Immature natural killer cell (primary cell): ENCODE data around the gene IRF2BPL. TPM values are rescaled to one million over a fixed set of nuclear protein-coding genes. Genes with fewer than 3 reads are reported as not detected.

Experiments
- DNase-seq, 3 donors: peaks; one replicate each; pipeline ENCODE4 v3.0.0; 2022; ENCODE audit warnings: mixed read lengths in 1 of 3
- H3K27ac Mint-ChIP-seq, 6 donors: one replicate each; pipeline ENCODE4 v1.8.0; 2020; ENCODE audit warnings: mixed read lengths in 6 of 6, mild to moderate bottlenecking in 5 of 6, inconsistent platforms in 4 of 6, moderate library complexity in 3 of 6
- H3K27me3 Mint-ChIP-seq, 3 donors: one replicate each; pipeline ENCODE4 v1.8.0; 2020 to 2021; ENCODE audit warnings: low read depth in 3 of 3, mild to moderate bottlenecking in 3 of 3, mixed read lengths in 3 of 3, moderate library complexity in 3 of 3, inconsistent platforms in 1 of 3
- H3K36me3 Mint-ChIP-seq, 3 donors: one replicate each; pipeline ENCODE4 v1.8.0; 2020; ENCODE audit warnings: mixed read lengths in 3 of 3, inconsistent platforms in 2 of 3, mild to moderate bottlenecking in 2 of 3
- H3K4me1 Mint-ChIP-seq, 2 donors: one replicate each; pipeline ENCODE4 v1.8.0; 2020; ENCODE audit warnings: inconsistent platforms in 2 of 2, mild to moderate bottlenecking in 2 of 2, mixed read lengths in 2 of 2, moderate library complexity in 1 of 2
- H3K4me3 Mint-ChIP-seq, 5 donors: one replicate each; pipeline ENCODE4 v1.8.0; 2020; ENCODE audit warnings: mild to moderate bottlenecking in 5 of 5, mixed read lengths in 5 of 5, inconsistent platforms in 3 of 5, moderate library complexity in 3 of 5
- H3K9me3 Mint-ChIP-seq, 6 donors: one replicate each; pipeline ENCODE4 v1.8.0; 2020; ENCODE audit warnings: mild to moderate bottlenecking in 6 of 6, mixed read lengths in 6 of 6, inconsistent platforms in 4 of 6, moderate library complexity in 3 of 6
- polyA plus RNA-seq, 3 donors: library from polyadenylated mRNA; unstranded; fragments of 300-500 nt; fragmentation: Illumina TruSeq; gene quantifications; one replicate each; pipeline ENCODE4 v1.2.3, GENCODE V29; 2021

The IRF2BPL gene
- polyA plus RNA-seq, result 10 to 100 TPM in 1 of 3 donors, 1 to 10 TPM in 2; 3.5 to 11.1 (median 3.6) TPM

- Mint-ChIP-seq H3K36me3 (peaks cover 4 to 9% (median 7%) of the 10 kb centered on the region in 3 donors), H3K27me3 (peaks cover 22 to 35% (median 24%) of the 10 kb centered on the region in 3 donors), H3K4me3 (peak within 1 kb of the TSS; percentile 87 to 97 (median 91)), H3K9me3 (no peaks in the 10 kb centered on the region), H3K27ac (peak within 1 kb of the TSS; percentile 89 to 98 (median 98)), H3K4me1 (peaks cover 58 to 66% of the 10 kb centered on the region in 2 donors)
- peak; percentile 94 to 97 (median 96) for DNase-seq
Measured at GRCh38 chr14:77028384-77029231, at the start of gene IRF2BPL. IRF2BPL (minus strand) TSS chr14:77028708; CDS start chr14:77027792, 916 bp downstream.

- Mint-ChIP-seq H3K9me3 (peaks cover 0 to 8% (median 3%) of the 10 kb centered on the region in 6 donors), H3K27ac (no peak overlapping the region), H3K36me3 (peaks cover 0 to 3% (median 0%) of the 10 kb centered on the region in 3 donors), H3K4me1 (no peaks in the 10 kb centered on the region), H3K4me3 (no peak overlapping the region), H3K27me3 (peaks cover 0 to 8% (median 3%) of the 10 kb centered on the region in 3 donors)
- DNase-seq, result no peak
Measured at GRCh38 chr14:77077040-77077439, 48.5 kb upstream of the IRF2BPL start.

- Mint-ChIP-seq H3K4me3 (no peak overlapping the region), H3K27me3 (peaks cover 0 to 6% (median 3%) of the 10 kb centered on the region in 3 donors), H3K4me1 (no peaks in the 10 kb centered on the region), H3K9me3 (peaks cover 0 to 8% (median 3%) of the 10 kb centered on the region in 6 donors), H3K36me3 (peaks cover 0 to 3% (median 0%) of the 10 kb centered on the region in 3 donors), H3K27ac (no peak overlapping the region)
- no peak for DNase-seq
Measured at GRCh38 chr14:77076113-77076631, 47.7 kb upstream of the IRF2BPL start.

- H3K27me3 Mint-ChIP-seq, result peaks cover 0 to 6% (median 3%) of the 10 kb centered on the region in 3 donors
- H3K4me3 Mint-ChIP-seq, result no peak overlapping the region
- no peaks in the 10 kb centered on the region for H3K4me1 Mint-ChIP-seq
- H3K27ac Mint-ChIP-seq, result no peak overlapping the region
- peaks cover 0 to under 1% (median 0%) of the 10 kb centered on the region in 3 donors for H3K36me3 Mint-ChIP-seq
- DNase-seq, result no peak
- peaks cover 0 to 4% (median under 1%) of the 10 kb centered on the region in 6 donors for H3K9me3 Mint-ChIP-seq
Measured at GRCh38 chr14:77074969-77075368, 46.5 kb upstream of the IRF2BPL start.

GRCh38 chr14:77071938-77072388, 43.5 kb upstream of the IRF2BPL start:
- Mint-ChIP-seq H3K36me3 (no peaks in the 10 kb centered on the region), H3K4me1 (no peaks in the 10 kb centered on the region), H3K27me3 (peaks cover 0 to 2% (median 1%) of the 10 kb centered on the region in 3 donors), H3K4me3 (no peak overlapping the region), H3K9me3 (no peaks in the 10 kb centered on the region), H3K27ac (no peak overlapping the region)
- DNase-seq, result no peak

- Mint-ChIP-seq H3K27ac (no peak overlapping the region), H3K36me3 (no peaks in the 10 kb centered on the region), H3K4me1 (no peaks in the 10 kb centered on the region), H3K9me3 (no peaks in the 10 kb centered on the region), H3K27me3 (peaks cover 0 to 1% (median 0%) of the 10 kb centered on the region in 3 donors), H3K4me3 (no peak overlapping the region)
- DNase-seq, result no peak
Measured at GRCh38 chr14:77069551-77069950, 41.0 kb upstream of the IRF2BPL start.

- H3K36me3 Mint-ChIP-seq, result no peaks in the 10 kb centered on the region
- H3K9me3 Mint-ChIP-seq, result no peaks in the 10 kb centered on the region
- no peak for DNase-seq
- H3K27me3 Mint-ChIP-seq, result peaks cover 0 to 1% (median 0%) of the 10 kb centered on the region in 3 donors
- no peak overlapping the region for H3K4me3 Mint-ChIP-seq
- no peak overlapping the region for H3K27ac Mint-ChIP-seq
- no peaks in the 10 kb centered on the region for H3K4me1 Mint-ChIP-seq
Measured at GRCh38 chr14:77068517-77069200, 40.2 kb upstream of the IRF2BPL start.

GRCh38 chr14:77067632-77068516, 39.4 kb upstream of the IRF2BPL start:
- peaks cover 0 to 1% (median 0%) of the 10 kb centered on the region in 3 donors for H3K27me3 Mint-ChIP-seq
- no peaks in the 10 kb centered on the region for H3K4me1 Mint-ChIP-seq
- no peak overlapping the region for H3K27ac Mint-ChIP-seq
- peak; percentile 28 to 46 (median 40) for DNase-seq
- H3K4me3 Mint-ChIP-seq, result no peak overlapping the region
- H3K36me3 Mint-ChIP-seq, result no peaks in the 10 kb centered on the region
- H3K9me3 Mint-ChIP-seq, result no peaks in the 10 kb centered on the region

GRCh38 chr14:77066578-77067172, 38.2 kb upstream of the IRF2BPL start:
- Mint-ChIP-seq H3K4me1 (peaks cover 6% of the 10 kb centered on the region in 2 donors), H3K36me3 (no peaks in the 10 kb centered on the region), H3K27ac (no peak overlapping the region), H3K27me3 (peaks cover 0 to 1% (median 0%) of the 10 kb centered on the region in 3 donors), H3K4me3 (no peak overlapping the region), H3K9me3 (no peaks in the 10 kb centered on the region)
- no peak for DNase-seq

- H3K27me3 Mint-ChIP-seq, result peaks cover 0 to 1% (median 0%) of the 10 kb centered on the region in 3 donors
- no peak for DNase-seq
- H3K36me3 Mint-ChIP-seq, result no peaks in the 10 kb centered on the region
- H3K27ac Mint-ChIP-seq, result no peak overlapping the region
- no peak overlapping the region for H3K4me3 Mint-ChIP-seq
- no peaks in the 10 kb centered on the region for H3K9me3 Mint-ChIP-seq
- H3K4me1 Mint-ChIP-seq, result peaks cover 6% of the 10 kb centered on the region in 2 donors
Measured at GRCh38 chr14:77065851-77066577, 37.5 kb upstream of the IRF2BPL start.

GRCh38 chr14:77064521-77065178, 36.1 kb upstream of the IRF2BPL start:
- Mint-ChIP-seq H3K27me3 (peaks cover 0 to 1% (median 0%) of the 10 kb centered on the region in 3 donors), H3K4me1 (peaks cover 6% of the 10 kb centered on the region in 2 donors), H3K36me3 (no peaks in the 10 kb centered on the region), H3K4me3 (no peak overlapping the region), H3K9me3 (no peaks in the 10 kb centered on the region), H3K27ac (no peak overlapping the region)
- DNase-seq, result no peak
